Non-pigmented ciliary epithelial cell (primary cell): Measurements from ENCODE around the gene AKAP3.

Experiments
- DNase-seq: peaks from one replicate; pipeline ENCODE4 v3.0.0-alpha.2; 2010; ENCODE audit warnings: low read depth

The AKAP3 gene

GRCh38 chr12:4648501-4649357, at the start of gene AKAP3, which contains the start of gene NDUFA9:
Gene AKAP3, minus strand, starts transcription at chr12:4649051. Its CDS starts 10,855 bp downstream, at chr12:4638196.
Gene NDUFA9, plus strand, starts transcription at chr12:4649114. Its CDS starts 13 bp downstream, at chr12:4649127.
- DNase-seq: peak; percentile 55

DNA sequence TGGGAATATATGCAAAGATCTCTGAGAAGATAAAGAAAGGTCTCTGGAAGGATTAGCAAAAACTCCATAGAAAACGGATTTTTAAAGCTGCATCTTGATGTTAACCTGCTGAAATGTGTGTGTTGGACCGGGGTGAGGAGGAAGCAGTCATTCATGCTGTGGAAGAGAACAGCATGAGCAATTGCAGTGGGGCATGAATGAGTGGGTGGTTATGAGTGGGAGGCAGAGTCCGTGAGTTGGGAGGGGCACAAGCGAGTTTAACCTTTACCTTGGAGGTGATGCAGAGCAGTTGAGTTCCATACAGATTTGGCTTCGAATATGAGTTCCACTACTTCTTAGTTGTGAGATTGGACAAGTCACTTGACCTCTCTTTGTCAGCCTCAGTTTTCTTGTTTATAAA, 41.9 kb upstream of the AKAP3 start:
- DNase-seq: no peak

DNA sequence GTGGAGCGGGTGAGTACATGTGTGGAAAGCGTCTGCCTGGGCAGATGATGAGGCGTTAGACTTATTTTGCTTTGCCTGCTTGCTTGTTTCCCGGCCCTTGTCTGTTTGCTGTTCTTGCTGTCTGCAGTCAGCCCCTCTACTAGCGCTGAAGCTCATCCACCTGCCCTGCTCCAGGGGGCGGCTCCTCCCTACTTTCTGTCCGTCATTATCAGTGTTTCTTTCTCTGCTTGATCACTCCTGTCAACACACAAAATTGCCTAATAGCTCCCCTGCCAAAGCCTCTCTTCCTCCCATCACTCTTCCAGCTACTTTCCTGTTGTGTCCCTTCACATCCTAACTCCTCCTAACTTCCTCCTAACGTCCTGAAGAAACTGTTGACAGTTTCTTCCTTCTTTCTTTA, 36.5 kb upstream of the AKAP3 start:
- DNase-seq: no peak

DNA sequence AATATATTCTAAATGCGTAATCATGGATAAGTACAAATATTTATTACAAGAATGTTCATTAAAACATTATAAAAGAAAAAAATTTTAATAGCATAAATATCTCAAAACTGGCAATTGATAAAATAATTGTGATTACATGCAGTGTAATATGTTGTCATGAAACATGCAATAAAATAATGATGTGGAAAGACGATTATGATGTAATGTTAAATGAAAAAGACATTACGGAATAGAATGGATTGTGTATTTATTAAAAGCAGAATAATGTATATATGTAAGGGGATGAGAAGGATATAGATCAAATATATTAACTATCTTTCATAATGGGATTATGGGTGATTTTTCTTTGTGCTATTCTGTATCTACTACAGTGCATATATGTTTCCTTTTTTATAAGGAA, 32.9 kb upstream of the AKAP3 start:
- no peak for DNase-seq

DNA sequence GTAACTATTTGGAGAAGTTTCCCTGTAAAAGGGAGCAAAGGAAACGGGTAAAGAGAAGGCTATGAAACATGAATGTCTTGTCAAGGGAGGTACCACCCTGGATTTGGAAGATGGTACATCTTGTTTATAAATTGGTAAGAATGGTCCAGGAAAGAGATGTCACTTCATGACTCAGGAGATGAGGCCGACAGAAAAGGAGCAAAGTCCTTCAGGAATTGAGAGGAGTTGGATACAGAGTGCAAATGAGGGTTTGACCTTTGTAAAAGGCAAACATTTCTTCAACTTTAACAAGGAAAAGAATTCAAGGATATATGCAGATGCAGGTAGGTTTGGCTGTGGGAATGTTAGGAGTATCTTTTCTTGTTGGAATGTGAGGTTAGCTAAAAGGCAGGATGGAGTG, 30.9 kb upstream of the AKAP3 start:
- DNase-seq: no peak

GRCh38 chr12:4665236-4665635, 16.4 kb upstream of the AKAP3 start:
- no peak for DNase-seq

- DNase-seq: peak; percentile 42
Measured at GRCh38 chr12:4663971-4664505, 15.2 kb upstream of the AKAP3 start.

- DNase-seq: no peak
Measured at GRCh38 chr12:4653691-4654090, 4.8 kb upstream of the AKAP3 start.

DNA sequence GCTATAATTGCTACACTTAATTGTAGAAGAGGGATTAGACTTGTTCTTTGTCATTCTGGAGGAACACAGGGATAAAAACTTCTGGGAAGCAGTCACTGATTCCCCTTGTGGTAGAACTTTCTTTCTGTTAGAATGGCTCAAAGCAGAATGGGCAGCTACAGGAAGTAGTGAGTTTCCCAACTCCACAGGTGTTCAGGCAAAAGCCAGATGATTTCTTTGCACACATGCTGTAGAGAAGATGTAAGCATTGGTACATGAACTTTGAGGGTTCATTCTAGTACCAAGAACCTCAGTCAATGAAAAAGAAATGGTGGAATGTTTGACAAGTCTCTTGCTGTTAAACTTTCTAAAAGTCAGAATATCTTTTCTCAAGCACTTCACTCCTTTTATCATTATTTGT, 4.4 kb upstream of the AKAP3 start:
- no peak for DNase-seq

DNA sequence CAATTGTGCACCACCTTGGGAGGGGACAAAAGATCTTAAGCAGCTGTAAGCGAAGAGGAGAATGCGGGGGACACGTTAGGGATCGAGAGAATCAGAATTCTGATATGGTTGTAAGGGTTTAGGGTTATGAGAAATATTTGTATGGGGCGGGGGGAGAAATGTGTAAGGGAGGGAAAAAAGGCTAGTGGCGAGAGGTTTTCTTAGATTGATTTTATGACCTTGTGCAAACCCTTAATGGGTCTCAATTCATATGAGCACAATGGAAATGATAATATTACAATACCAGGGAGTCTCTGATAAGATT, 459 bp upstream of the AKAP3 start:
- DNase-seq: no peak

- no peak for DNase-seq
Measured at GRCh38 chr12:4648104-4648500, 749 bp downstream of the AKAP3 start.

GRCh38 chr12:4645023-4645422, 3.8 kb downstream of the AKAP3 start:
- no peak for DNase-seq

- no peak for DNase-seq
Measured at GRCh38 chr12:4643747-4644146, 5.1 kb downstream of the AKAP3 start.

- no peak for DNase-seq
Measured at GRCh38 chr12:4630262-4630661, 18.6 kb downstream of the AKAP3 start.

GRCh38 chr12:4628406-4628805, 20.4 kb downstream of the AKAP3 start:
- no peak for DNase-seq

DNA sequence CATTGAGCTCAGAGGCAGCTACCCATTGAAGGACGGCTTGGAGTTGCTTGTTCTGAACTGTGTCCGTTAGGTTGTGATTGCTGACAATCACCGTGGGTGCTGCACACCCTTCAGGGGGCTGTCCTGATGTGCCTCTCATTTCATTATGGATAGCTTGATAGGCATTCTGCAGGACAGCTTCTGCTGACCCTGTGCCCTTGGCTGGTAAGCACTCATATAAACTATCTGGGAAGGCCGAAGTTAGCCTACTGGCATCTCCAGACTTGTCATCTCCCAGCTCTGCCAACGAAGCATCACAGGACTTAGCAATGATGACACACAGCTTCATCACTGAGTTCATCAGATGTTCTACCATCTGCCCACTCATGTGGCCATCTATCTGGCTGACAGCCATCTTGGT, 22.3 kb downstream of the AKAP3 start:
- DNase-seq: no peak

- no peak for DNase-seq
Measured at GRCh38 chr12:4621511-4621910, 27.3 kb downstream of the AKAP3 start.

DNA sequence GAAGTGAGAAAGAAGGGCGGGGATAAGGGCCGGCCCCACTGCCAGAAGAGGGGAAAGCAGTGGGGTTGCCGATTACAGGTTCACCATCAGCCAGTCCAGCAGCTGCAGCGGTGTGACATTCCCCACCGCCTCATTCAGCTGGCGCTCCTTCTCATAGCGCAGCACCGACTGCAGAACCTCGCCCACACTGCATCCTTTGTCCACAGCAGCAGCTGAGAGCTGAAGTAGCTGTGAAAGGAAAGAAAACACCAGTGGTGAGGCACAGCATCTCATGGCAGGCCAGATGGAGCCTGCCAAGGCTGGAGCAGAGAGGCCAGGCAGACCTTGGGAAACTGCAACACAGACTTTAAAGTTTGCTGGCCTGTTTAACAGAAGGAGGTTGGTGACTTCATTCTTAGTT, 33.2 kb downstream of the AKAP3 start:
- DNase-seq: no peak

GRCh38 chr12:4610481-4610880, 38.4 kb downstream of the AKAP3 start:
- no peak for DNase-seq

DNA sequence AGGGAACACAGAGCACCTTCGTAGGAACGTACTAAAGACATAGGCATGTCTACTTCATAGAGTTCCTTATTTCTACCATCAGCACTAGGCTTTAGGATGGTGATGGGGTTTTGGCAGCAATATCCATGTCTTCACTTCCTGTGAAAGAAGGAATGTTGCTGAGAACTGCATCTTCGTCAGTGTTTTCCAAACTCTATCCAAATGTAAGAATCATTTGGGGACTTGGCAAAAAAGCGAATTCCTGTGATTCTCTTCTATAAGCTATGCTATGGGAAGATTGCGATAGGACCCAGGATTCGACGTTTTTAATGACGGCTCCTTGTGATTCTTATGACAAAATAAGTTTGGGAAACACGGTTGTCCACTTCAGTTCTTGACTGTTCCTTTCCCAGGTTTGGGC, 39.8 kb downstream of the AKAP3 start:
- no peak for DNase-seq

DNA sequence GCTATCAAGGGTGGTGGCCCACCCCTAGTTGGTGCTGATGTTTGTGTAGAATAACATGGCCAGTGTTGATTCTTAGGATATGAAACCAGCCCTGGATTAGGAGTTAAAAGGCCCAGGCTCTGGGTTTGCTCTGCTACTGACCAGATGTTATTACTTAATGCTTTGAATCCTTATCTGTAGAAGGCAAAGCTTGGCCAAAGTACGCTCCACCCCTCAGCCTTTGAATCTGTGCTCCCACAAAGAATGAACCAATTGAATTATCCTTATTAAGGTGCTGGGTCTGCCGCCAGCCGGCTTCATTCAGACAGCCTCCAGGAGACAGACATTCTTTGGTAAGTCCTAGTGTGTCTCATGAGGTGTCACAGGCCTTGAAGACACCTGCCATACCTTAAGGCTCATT, 41.8 kb downstream of the AKAP3 start:
- no peak for DNase-seq

GRCh38 chr12:4604684-4605193, 44.1 kb downstream of the AKAP3 start:
- DNase-seq: peak; percentile 66

DNA sequence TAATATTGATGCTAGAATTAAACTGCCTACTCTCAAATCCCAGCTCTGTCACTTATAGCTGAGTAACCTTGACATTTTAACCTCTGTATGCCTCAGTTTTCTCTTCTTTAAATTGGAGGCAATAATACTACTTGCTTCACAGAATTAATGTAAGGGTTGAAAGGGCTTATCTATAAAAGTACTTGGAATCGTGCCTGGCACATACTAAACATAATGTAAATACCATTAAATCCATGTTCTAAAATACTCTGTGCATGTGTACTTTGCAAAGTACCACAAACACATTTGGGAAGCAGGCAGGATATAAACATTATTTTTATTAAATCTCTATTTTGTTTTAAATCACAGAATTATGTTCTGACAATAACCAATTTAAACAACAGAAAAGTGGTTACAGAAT, 44.9 kb downstream of the AKAP3 start:
- no peak for DNase-seq

GRCh38 chr12:4603421-4603820, 45.4 kb downstream of the AKAP3 start:
- no peak for DNase-seq
